GM19467 (cell line): ENCODE measurements around the gene DEFB125.

Experiments
- ATAC-seq: cut with Tn5 transposase; IDR thresholded peaks from one replicate; pipeline ENCODE4 v1.9.1; 2021; ENCODE audit warnings: mild to moderate bottlenecking, moderate library complexity; ENCODE audit not compliant: unreplicated experiment

DEFB125 gene

GRCh38 chr20:145877-146276, 58.4 kb downstream of the DEFB125 start:
- ATAC-seq, result no peak
